Adrenal gland (tissue), 12 donors: Measurements from ENCODE around the gene HIVEP3. TPM values are rescaled to one million over a fixed set of nuclear protein-coding genes. Genes with fewer than 3 reads are reported as not detected.

Source experiments
- DNase-seq, 7 donors: peaks; one replicate each; pipeline ENCODE4 v3.0.0-alpha.2; 2019 to 2020
- H3K27ac ChIP-seq, 5 donors: fragments of 200-600 bp; sonication (generic) in 4 of 5; 1 replicate in 3 of 5; 2 replicates in 2 of 5; pipeline versions ENCODE4 v1.5.1 to v1.8.0; 2016 to 2020; ENCODE audit warnings: mild to moderate bottlenecking in 1 of 5
- H3K27me3 ChIP-seq: fragments of 200-600 bp; 2 replicates; pipeline ENCODE4 v1.8.0; 2021
- H3K36me3 ChIP-seq, 2 donors: fragments of 200-600 bp; replicated peaks in 1 of 2; 1 replicate in 1 of 2; 2 replicates in 1 of 2; pipeline versions ENCODE4 v1.5.1 to v1.8.0; 2018 to 2022
- H3K4me1 ChIP-seq, 2 donors: fragments of 200-600 bp; replicated peaks in 1 of 2; 1 replicate in 1 of 2; 2 replicates in 1 of 2; pipeline versions ENCODE4 v1.5.1 to v1.8.0; 2018 to 2021
- H3K4me3 ChIP-seq, 4 donors: fragments of 200-600 bp; sonication (generic) in 3 of 4; one replicate each; pipeline ENCODE4 v1.5.1; 2016 to 2018
- H3K9me3 ChIP-seq, 3 donors: fragments of 200-600 bp; sonication (generic) in 1 of 3; replicated peaks in 1 of 3; 1 replicate in 2 of 3; 2 replicates in 1 of 3; pipeline versions ENCODE4 v1.5.1 to v1.8.0; 2016 to 2021
- CTCF ChIP-seq, 6 experiments: fragments of 450-650 bp in 4 of 6; fragments of 200-600 bp in 2 of 6; sonication (generic) in 1 of 6; IDR thresholded peaks; 1 replicate in 5 of 6; 2 replicates in 1 of 6; pipeline versions ENCODE4 v1.5.1 to v1.8.0; 2016 to 2021; ENCODE audit warnings: antibody characterized with exemption in 6 of 6, mild to moderate bottlenecking in 2 of 6, moderate library complexity in 1 of 6
- POLR2A ChIP-seq, 2 donors: fragments of 450-650 bp; IDR thresholded peaks; one replicate each; pipeline ENCODE4 v1.6.1; 2017; ENCODE audit warnings: antibody characterized with exemption in 2 of 2, mild to moderate bottlenecking in 2 of 2, moderate library complexity in 1 of 2
- WGBS, 4 donors: extraction: QIAGEN DNeasy Blood & Tissue Kit in 2 of 4; methylation state at CpG; one replicate each; pipeline versions ENCODE4 v1.1.5 to v1.1.7; 2013 to 2017; 5-methylcytosine and 5-hydroxymethylcytosine counted together
- intact Hi-C, 2 donors: fragments of 100-400 bp; cut with DNase I; formaldehyde crosslinking; loops; one replicate each; pipeline versions ENCODE4 v1.14.1 to v1.15.0; 2022 to 2023
- polyA plus RNA-seq, 3 donors: library from polyadenylated mRNA; stranded (reverse); fragments of 200-250 nt in 2 of 3; fragments of 350-450 nt in 1 of 3; fragmentation: Illumina TruSeq in 1 of 3; extraction: RNeasy Lipid Tissue Mini Kit (QIAGEN cat#74804) in 1 of 3; gene quantifications; one replicate each; pipeline ENCODE4 v1.2.3, GENCODE V29; 2013 to 2014
- total RNA-seq, 9 donors: library from RNA; depleted of rRNA in 4 of 9; stranded (reverse); fragments of >200 nt in 4 of 9; fragments of 120-200 nt in 1 of 9; fragmentation: NEBNext Ultra II Directional in 1 of 9; extraction: Animal tissue kit (Norgen Biotek cat#: 25700) in 1 of 9; gene quantifications; one replicate each; pipeline versions ENCODE4 v1.1.0 to v1.2.4, GENCODE V29; 2013 to 2023
- donor health status: healthy with polysubstance abuse.
- donor health status: Bipolar disorder and iron deficiency.
- donor health status: DM: yes; HTN: yes; CAD: no.
- donor health status: DM: no; HTN: no; CAD: no.
- donor health status: DM: no; HTN: no; CAD: no.
- donor health status: DM: yes; HTN: yes; CAD: no.

HIVEP3 gene
- total and polyA plus RNA-seq, 12 donors: 3.2 to 7.7 (median 7.0) TPM

- no peak for TF ChIP-seq CTCF (IDR thresholded peaks at IDR 0.05)
- no peak for TF ChIP-seq POLR2A (IDR thresholded peaks at IDR 0.05)
- Histone ChIP-seq H3K36me3 (no peaks in the 10 kb centered on the region), H3K9me3 (no peaks in the 10 kb centered on the region), H3K27me3 (no peaks in the 10 kb centered on the region), H3K4me1 (no peaks in the 10 kb centered on the region), H3K4me3 (no peak overlapping the region), H3K27ac (no peak overlapping the region)
- WGBS, 4 donors: 88 to 94% (median 90%) methylated on average over 6 of the region's 6 CpGs
- intact Hi-C loops: no loop called here
- no peak for DNase-seq
Measured at GRCh38 chr1:41853907-41854306, 64.8 kb downstream of the HIVEP3 start.

GRCh38 chr1:41852091-41852490, 66.6 kb downstream of the HIVEP3 start:
- intact Hi-C loops: no loop called here
- no peaks in the 10 kb centered on the region for H3K9me3 ChIP-seq
- 93 to 100% (median 96%) methylated on average over 5 to 7 of the region's 7 CpGs for WGBS, 4 donors
- H3K36me3 ChIP-seq: no peaks in the 10 kb centered on the region
- H3K27me3 ChIP-seq: no peaks in the 10 kb centered on the region
- H3K27ac ChIP-seq: no peak overlapping the region
- peaks cover 0 to 9% of the 10 kb centered on the region in 2 donors for H3K4me1 ChIP-seq
- no peak overlapping the region for H3K4me3 ChIP-seq
- TF ChIP-seq POLR2A (IDR thresholded peaks at IDR 0.05) (no peak), CTCF (IDR thresholded peaks at IDR 0.05) (no peak)
- DNase-seq: no peak

GRCh38 chr1:41851589-41851988, 67.1 kb downstream of the HIVEP3 start:
- peak in 1 of 7 donors; percentile 29 for DNase-seq
- H3K4me1 ChIP-seq: peaks cover 0 to 9% of the 10 kb centered on the region in 2 donors

GRCh38 chr1:41850029-41850428, 68.7 kb downstream of the HIVEP3 start:
- Histone ChIP-seq H3K27ac (no peak overlapping the region), H3K4me1 (peaks cover 0 to 9% of the 10 kb centered on the region in 2 donors), H3K36me3 (no peaks in the 10 kb centered on the region), H3K9me3 (no peaks in the 10 kb centered on the region), H3K27me3 (no peaks in the 10 kb centered on the region), H3K4me3 (no peak overlapping the region)
- 66 to 96% (median 84%) methylated on average over 2 of the region's 2 CpGs for WGBS, 4 donors
- TF ChIP-seq CTCF (IDR thresholded peaks at IDR 0.05) (no peak), POLR2A (IDR thresholded peaks at IDR 0.05) (no peak)
- intact Hi-C loops: no loop called here
- no peak for DNase-seq

More at GRCh38 chr1:41851589-41851988, 67.1 kb downstream of the HIVEP3 start:
- Histone ChIP-seq H3K9me3 (no peaks in the 10 kb centered on the region), H3K4me3 (no peak overlapping the region), H3K27me3 (no peaks in the 10 kb centered on the region), H3K27ac (no peak overlapping the region), H3K36me3 (no peaks in the 10 kb centered on the region)
- TF ChIP-seq POLR2A (IDR thresholded peaks at IDR 0.05) (no peak), CTCF (IDR thresholded peaks at IDR 0.05) (no peak)
- 70 to 75% (median 73%) methylated on average over 5 of the region's 5 CpGs for WGBS, 4 donors
- intact Hi-C loops: no loop called here
